Activated CD4-positive, alpha-beta T cell treated with anti-CD3 and anti-CD28 coated beads for 24 hours (primary cell): ENCODE data around the gene IL4I1.

Source experiments
- DNase-seq, 2 donors: peaks; one replicate each; pipeline ENCODE4 v3.0.0-alpha.2; 2020; ENCODE audit warnings: low read depth in 2 of 2

The IL4I1 gene

DNA sequence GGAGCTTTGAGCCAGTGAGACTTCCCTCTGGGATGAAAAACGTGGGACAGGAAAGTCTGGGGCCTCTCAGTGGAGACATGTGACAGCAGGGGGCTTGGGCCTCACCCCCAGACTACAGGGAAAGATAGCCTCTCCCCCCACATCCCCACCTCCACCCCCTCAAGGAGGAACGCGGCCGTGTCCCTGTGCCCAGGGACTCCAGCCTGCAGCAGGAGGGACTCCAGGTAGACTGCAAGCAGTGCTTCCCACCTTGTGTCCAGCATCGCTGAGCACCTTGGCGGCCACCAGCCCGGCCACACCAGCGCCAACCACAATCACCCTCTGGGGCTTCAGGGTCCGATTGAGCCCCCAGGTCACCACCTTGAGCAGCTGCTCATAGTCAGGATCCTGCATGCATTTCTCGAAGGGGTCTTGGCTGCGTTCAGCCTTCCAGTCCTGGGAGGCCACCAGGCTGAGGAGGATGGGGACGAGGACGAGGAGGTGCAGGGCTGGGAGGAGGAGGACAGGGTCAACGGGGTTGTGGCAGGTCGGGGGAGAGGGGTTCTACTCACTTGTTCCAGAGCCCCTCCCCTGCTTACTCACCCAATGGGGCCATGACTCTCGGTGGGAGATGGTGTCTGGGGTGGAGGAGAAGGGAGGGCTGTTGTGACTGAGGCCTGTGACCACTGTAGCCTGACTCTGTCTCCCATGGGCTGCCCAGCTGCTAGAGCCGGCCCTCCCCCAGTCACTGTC is 955 bp downstream of the IL4I1 start:
- peak in 1 of 2 donors; percentile 35 for DNase-seq

DNA sequence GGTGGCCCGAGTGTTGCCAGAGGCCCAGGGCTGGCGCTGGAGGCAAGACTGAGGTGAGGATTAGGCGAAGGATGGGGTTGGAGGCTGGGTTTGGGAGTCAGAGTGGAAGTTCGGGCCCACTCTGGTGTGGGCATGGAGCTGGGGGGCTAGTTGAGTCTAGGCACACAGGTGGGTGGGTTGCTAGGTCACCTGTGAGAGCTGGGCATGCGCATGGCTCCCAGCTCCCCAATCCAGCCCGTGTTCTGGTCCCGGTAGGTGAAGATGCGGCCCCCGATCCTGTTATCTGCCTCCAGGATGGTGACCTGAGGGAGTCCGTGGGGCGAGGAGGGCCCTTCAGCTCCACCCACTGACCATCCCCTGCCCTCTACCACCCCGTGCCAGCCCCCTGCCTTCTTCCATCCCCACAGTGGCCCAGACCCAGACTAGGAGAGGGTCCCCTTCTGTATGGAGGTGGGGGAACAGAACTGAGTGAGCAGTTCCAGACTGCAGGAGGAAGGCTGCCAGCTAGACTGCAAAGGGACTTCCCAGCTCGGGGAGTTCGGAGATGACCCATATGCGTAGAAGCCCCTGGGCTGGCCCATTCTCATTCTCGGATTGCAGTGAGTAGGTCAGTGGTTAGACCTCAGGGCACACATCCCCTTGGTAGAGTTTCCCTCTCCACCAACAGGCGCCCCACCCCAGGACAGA is 1.7 kb downstream of the IL4I1 start:
- no peak for DNase-seq

DNA sequence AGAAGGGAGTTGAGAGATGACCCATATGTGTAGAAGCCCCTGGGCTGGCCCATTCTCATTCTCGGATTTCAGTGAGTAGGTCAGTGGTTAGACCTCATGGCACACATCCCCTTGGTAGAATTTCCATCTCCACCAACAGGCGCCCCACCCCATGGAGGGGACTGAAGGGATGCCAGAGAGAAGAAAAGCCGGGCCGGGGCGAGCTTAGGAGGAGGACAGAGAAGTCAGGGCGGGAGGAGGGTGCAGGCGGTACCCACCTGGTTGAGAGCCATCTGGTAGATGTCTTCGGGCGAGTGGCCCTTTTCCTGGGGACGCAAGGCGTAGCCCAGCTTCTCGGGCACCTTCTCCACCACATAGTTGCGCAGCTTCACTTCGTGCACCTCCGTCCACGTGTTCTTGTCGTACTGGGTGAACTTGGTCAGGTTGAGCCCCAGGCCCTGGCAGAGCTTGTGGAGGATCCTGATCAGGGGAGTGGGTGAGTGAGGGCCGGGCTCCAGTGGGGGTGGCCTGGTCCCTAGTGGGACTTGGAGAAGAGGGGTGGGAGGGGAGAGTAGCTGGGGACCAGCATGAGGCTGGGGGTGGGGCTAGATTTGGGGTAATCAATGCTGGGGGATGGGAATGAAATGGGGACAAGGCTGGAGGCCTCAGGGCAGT is 2.5 kb downstream of the IL4I1 start:
- DNase-seq, result no peak

DNA sequence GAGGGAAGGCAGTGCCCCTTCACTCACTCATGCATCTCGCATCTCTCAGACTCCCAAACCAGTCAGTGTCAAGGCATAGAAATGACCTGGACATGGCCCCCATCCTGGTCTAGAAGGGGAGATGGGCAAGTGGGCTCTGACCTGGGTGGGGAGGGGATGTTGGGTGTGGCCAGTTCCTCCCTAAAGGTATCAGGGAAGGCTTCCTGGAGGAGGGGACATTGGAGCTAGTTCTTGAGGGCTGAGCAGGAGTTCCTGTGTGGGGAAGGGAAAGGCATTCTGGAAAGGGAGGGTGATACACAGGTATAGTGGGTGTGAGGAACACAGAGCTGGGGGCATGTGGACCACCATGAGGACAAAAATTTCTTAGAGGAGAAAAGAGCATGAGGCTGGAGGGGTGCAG is 4.0 kb downstream of the IL4I1 start:
- DNase-seq, result no peak

DNA sequence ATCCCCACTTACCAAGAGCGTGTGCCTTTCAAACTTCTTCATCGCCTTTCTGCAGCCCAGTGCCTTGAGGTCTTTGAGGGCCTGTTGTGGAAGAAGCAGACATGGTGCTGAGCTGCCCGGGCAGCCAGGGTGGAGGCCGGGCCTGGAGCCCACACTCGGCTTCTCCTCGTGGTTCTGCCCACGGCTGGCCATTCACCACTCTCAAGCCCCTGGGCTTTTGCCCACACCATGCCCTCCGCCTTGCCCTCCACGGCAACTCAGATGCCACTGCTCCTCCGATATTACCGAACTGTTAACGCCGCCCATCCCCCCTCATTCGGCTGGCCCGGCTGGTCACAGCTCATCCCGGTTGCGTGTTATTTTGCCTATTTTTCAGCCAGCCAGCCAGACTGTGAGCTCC is 5.3 kb downstream of the IL4I1 start:
- DNase-seq, result no peak

DNA sequence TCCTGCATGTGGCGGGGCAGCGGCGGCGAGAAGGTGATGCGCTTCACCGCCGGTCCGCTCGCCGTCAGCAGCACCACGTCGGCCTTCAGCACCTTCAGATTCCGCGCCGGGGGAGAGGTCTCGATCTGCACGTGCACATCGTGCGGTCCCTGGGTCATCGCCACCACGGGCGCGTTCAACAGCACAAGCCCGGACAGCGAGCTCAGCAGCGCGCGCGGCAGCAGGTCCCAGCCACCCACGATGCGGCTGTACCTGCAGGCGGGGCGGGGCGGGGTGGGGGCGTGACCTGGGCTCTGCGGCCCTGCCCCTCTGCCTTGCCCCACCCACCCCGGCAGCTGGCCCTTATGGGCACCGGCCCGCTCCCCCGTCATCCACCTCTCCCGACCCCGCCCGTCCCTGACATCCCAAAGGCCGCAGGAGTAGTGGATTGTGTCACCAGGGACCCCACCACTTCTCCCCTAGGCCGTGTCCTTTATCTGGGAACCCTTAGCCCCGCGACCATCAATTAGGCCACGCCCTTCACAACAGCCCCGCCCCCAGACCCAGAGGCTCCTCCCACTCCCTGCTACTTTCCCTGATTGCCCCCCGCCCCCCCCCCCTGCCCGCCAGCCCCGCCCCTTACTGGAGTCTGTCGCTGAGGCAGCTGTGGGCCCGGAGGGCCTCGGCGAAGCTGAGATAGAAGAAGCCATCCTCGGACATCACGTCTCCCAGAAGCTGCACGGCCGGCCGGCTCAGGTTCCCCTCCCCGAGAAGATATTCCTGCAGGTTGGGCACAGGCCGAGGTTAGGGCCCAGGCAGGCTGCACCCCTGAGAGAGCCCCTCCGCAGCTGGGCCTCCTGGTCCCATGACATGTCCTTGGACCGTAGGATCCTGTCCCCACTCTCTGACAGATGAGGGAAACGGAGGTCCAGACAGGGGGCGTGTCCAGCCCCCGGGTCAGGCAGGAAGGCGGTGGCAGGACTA is 6.1 kb downstream of the IL4I1 start:
- peak; percentile 44 to 50 for DNase-seq

DNA sequence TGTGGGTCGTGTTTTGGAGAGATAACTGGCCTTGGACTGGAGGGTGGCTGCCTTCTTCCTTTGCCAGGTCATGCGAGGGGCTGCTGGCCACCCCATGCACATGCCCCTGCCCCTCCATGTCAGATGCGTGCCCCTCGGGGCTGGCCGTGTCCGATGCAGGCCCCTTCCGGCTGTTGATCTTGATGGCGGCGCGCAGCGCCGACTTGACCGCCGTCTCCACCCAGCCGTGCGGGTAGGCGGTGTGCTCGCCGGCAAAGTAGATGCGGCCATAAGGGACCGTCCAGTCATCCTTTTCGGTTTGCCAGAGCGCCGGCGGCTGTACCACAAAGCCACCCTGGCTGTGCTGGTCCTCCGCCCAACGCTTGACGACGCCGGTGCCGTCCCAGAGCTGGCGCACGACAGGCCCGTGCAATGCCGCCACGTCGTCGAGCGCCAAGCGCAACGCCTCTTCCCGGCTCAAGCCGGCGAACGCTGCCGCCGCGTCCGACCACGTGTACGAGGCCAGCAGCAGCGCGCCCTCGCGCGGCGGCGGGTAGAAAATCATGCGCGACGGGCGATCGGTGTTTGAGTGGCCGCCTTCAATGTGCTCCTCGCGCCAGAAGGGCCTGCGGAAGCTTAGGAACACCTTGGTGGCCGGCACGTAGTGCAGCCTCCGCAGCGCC is 6.9 kb downstream of the IL4I1 start:
- DNase-seq, result peak; percentile 61 to 65

DNA sequence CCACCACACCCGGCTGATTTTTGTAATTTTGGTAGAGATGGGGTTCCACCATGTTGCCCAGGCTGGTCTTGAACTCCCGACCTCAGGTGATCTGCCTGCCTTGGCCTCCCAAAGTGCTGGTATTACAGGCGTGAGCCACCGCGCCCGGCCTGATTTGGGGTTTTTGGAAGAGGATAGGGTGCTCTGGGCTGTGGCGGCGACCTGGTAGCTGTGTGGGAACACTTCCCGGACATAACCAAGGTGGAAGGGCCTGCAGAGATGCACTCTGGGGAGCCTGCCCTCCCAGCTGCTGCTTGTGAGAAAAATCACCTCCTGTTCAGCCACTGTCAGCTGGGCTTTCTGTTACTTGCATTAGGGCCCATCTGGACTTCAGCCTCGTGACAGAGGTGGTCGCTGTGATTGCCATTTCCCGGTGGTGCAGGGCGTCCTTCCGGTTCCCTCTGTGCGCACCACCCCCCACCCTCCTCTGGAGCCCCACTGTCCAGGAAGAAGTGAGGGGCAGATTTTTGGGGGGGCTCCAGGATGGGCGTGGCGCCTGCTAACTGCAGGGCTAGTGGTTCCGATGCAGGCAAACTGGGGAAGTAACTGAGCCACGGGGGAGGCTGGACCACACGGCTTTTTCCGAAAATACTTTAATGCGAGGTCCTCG is 7.5 kb downstream of the IL4I1 start:
- no peak for DNase-seq

DNA sequence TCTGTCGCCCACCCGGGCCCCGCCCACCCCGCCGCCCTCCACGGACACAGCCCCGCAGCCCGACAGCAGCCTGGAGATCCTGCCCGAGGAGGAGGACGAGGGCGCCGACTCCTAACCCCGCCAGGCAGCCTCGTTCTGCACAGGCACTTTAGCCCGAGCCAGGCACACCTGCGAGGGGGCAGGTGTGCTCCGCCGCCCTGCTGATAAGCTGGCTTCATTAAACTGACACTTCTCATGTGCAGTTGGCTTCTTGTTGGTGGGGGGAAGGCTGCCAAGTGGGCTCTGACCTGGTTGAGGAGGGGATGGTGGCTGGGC is 8.2 kb downstream of the IL4I1 start:
- DNase-seq, result no peak

DNA sequence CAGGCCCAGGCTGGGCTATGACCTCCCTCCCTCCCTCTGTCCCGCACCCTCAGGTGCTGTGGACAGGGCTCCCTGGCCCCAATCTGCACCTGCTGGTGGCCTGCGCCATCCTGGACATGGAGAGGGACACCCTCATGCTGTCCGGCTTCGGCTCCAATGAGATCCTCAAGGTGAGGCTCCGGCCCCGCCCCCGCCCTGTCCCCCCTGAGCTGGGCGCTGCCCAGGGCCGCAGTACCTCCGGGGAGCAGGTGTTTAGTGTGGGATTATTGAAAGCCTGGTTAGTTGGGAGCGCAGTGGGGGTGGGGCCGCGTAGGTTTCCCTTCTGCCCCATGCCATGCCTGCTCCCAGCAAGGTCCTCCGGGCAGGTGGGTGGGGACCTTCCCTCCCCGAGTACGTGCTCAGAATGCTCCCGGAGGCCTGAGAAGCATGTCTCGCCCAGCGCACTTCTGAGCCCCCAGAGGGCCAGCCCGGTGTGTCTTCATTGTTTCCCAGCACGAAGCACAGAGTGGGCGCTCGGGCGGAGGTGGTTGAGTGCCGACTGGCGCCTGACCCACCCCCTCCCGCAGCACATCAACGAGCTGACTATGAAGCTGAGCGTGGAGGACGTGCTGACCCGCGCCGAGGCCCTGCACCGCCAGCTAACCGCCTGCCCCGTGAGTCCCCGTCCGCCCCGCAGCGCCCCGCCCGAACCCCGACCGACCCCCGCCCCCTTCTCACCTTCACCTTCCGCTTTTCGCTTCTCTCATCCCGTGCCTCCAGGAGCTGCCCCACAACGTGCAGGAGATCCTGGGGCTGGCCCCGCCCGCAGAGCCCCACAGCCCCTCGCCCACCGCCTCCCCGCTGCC is 8.8 kb downstream of the IL4I1 start:
- no peak for DNase-seq

DNA sequence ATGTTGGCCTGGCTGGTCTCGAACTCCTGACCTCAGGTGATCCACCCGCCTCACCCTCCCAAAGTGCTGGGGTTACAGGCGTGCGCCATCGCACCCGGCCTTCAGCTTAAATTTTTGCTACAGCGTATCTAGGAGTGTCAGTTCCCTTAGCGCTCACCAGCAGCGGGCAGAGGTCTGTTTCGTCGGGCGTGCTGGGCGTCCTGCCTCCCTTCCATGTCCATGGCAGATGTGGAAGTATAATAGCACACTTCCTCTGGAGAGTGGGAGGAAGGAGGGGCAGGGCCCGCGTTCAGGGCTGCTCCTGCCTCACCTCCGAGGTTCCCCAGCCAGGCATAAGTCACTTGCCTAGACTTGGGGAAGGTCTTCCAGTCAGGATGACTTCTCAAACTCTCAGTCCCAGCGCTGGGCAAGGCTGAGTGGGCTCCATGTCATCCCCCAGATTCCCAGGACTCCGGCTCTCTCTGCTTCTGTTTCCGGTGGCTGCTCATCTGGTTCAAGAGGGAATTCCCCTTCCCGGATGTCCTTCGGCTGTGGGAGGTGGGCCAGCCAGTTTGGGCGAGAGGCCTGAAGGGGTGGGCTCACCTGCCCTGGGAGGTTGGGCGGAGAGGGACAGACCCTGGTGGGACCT is 9.5 kb downstream of the IL4I1 start:
- DNase-seq, result no peak

DNA sequence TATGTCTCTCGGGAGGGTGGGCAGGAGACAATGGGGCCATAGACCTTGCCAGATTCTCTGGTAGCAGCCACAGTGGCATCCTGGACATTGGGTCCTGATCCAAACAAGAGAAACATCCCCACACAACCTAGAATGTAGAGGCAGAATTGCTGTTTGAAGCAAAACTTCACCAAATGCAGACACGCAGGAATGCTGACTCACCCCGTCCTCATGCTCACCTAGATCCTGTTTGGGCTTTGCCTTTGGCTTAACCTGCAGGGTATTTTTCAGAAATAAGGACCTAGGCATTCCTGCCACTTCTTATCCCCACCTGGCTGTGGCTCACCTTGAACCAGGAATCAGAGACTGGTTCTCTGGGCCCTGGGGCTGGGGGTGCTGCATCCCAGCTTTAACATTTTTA is 11.9 kb downstream of the IL4I1 start:
- no peak for DNase-seq

DNA sequence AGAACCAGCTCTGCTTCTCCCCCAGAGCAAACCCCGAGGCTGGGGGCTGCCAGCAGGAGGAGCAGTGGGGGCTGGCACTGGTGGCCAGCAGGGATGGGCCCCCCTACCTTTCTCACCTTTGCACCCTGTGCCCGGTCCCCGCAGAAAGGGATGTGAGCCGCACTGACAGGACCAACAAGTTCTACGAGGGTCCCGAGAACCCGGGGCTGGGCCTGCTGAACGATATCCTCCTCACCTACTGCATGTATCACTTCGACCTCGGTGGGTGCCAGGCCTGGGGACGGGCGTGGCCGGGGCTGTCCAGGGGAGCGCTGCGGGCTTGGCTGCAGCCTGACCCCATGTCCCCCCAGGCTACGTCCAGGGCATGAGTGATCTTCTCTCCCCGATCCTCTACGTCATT is 12.6 kb downstream of the IL4I1 start:
- no peak for DNase-seq

DNA sequence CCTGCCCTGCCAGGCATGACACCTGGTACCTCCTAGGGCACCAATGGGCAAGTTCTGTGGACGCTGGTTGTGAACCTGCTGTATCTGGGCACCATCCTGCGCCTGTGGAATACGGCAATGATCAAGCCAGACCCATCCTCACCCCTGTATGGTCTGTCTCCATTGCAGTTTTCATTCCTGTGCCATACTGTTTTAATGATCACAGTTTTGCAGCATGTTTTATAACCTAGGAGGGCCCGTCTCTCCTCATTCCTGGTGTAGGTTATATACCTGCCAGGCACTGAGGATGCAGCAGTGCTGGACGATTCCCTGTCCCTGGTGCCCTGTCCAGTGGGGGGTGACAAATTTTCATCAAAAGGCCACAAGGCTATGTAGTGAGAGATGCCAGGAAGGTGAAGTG is 13.6 kb downstream of the IL4I1 start:
- no peak for DNase-seq

DNA sequence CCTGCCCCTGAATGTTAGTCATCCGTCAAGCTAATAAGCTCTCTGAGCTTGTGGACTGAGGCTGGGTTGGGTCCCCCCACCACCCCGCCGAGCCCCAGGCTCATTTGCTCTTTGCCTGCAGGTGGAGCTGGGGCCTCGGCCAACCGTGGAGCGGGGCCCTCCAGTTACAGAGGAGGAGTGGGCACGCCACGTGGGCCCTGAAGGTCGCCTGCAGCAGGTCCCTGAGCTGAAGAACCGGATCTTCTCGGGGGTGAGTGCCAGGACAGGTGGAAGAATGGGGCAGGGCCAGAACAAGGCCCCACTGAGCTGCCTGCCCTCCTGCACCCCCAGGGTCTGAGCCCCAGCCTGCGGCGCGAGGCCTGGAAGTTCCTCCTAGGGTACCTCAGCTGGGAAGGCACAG is 14.0 kb downstream of the IL4I1 start:
- no peak for DNase-seq

DNA sequence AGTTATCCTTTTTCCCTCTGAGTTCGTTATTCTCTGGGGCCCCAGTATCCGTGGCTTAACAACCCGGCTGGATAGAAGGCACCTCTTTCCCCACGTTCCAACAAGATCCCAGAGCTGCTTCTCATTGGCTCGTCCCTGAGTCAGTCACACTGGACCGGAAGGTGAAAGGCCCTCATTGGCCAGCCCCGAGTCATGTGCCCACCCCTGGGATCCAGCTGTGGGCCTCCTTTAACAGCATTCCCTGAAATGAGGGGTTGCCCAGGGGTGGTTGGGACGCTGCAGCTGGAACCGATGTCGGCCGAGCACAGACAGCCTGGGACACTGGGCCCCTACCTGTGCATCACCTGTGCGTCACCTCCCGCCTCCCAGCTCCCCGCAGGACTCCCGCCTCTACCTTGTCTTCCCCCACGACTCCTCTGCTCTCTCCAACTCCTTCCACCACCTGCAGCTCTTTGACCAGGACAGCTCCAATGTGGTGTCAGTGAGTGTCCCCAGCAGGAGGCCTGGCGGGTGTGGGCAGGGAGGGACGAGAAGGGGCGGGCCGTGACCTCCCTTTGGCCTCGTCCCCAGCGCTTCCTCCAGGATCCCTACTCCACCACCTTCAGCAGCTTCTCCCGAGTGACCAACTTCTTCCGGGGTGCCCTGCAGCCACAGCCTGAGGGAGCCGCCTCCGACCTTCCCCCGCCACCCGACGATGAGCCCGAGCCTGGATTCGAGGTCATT is 14.9 kb downstream of the IL4I1 start:
- DNase-seq, result no peak

DNA sequence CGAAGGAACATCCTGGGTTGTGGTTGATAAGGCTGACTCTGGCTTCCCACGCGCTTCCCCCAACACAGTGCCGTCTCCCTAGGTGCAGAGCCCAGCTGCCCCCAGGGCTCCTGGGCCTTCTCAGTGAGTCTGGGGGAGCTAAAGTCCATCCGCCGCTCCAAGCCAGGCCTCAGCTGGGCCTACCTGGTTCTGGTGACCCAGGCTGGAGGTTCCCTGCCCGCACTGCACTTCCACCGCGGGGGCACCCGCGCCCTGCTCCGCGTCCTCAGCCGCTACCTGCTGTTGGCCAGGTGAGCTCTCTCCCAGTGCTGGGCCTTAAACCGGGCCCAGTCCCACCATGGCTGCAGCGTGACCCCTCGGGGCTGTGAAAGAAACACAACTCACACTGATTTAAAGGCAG is 15.5 kb downstream of the IL4I1 start:
- no peak for DNase-seq

DNA sequence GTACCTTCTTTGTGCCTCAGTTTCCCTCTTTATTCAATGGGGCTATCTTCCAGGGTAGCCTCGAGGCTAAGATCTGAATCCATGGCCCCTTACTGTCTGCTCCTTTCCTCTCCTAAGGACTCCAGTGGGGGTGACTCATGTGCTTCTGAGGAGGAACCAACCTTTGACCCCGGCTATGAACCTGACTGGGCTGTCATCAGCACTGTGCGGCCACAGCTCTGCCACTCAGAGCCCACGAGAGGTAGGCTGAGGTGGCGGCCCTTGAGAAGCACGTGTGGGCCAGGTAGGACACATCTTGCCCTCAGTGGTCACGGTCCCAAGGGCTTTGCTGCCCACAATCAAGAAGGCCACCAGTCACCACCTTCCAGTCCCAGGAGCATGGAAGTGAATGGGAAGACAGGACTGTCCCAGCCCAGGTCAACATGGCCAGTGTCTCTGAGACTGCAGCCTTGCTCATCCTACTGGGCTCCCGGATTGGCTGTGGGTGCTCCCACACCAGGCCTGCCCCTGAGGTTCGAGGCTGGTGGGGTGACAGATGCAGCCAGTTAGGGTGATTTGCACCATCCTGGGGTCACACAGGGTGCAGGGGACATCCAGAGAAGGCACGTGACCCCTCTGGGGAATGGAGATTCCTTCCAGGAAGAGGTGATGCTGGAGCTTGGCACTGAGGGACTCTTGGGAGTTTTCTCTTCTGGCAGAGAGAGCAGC is 16.4 kb downstream of the IL4I1 start:
- no peak for DNase-seq
